Right lobe of liver (tissue), 6 donors: ENCODE measurements around the gene CCR4. TPM values are rescaled to one million over a fixed set of nuclear protein-coding genes. Genes with fewer than 3 reads are reported as not detected.

Source experiments
- ATAC-seq, 4 donors: fragments of 200-7000 bp; cut with Tn5 transposase; one replicate each; pipeline ENCODE4 v1.9.1; 2020; ENCODE audit warnings: mild to moderate bottlenecking in 4 of 4, moderate library complexity in 4 of 4
- DNase-seq, 3 donors: peaks; one replicate each; pipeline ENCODE4 v3.0.0-alpha.2; 2020
- H3K27ac ChIP-seq, 3 donors: fragments of 200-600 bp; one replicate each; pipeline ENCODE4 v1.8.0; 2022
- H3K27me3 ChIP-seq, 2 donors: fragments of 200-600 bp; one replicate each; pipeline ENCODE4 v1.8.0; 2022
- H3K36me3 ChIP-seq, 4 donors: fragments of 200-600 bp; sonication (generic) in 1 of 4; one replicate each; pipeline versions ENCODE4 v1.5.1 to v1.8.0; 2017 to 2022; ENCODE audit warnings: control low read depth in 1 of 4
- H3K4me1 ChIP-seq, 4 donors: fragments of 200-600 bp; sonication (generic) in 1 of 4; one replicate each; pipeline versions ENCODE4 v1.5.1 to v1.8.0; 2017 to 2022; ENCODE audit warnings: control low read depth in 1 of 4
- H3K4me3 ChIP-seq, 3 donors: fragments of 200-600 bp; one replicate each; pipeline ENCODE4 v1.8.0; 2022
- H3K9me3 ChIP-seq, 4 donors: fragments of 200-600 bp; sonication (generic) in 1 of 4; one replicate each; pipeline versions ENCODE4 v1.5.1 to v1.8.0; 2017 to 2022; ENCODE audit warnings: control low read depth in 1 of 4
- POLR2A ChIP-seq: fragments of 450-650 bp; IDR thresholded peaks from one replicate; pipeline ENCODE4 v1.6.1; 2017; ENCODE audit warnings: antibody characterized with exemption, mild to moderate bottlenecking
- WGBS: methylation state at CpG from one replicate; pipeline ENCODE4 v1.1.6; 2018; ENCODE audit warnings: low coverage, low lambda C conversion rate; ENCODE audit not compliant: insufficient coverage; ENCODE audit errors: missing lambda C conversion rate; 5-methylcytosine and 5-hydroxymethylcytosine counted together
- intact Hi-C, 2 donors: fragments of 100-400 bp; cut with DNase I; formaldehyde crosslinking; loops; one replicate each; pipeline versions ENCODE4 v1.11.2 to v1.14.1; 2022
- total RNA-seq, 6 experiments: library from RNA; depleted of rRNA in 2 of 6; stranded (reverse); fragments of >200 nt in 2 of 6; fragmentation: NEBNext Ultra II Directional in 3 of 6; extraction: Animal tissue kit (Norgen Biotek cat#: 25700) in 3 of 6; gene quantifications; one replicate each; pipeline versions ENCODE4 v1.1.0 to v1.2.4, GENCODE V29; 2016 to 2023
- TF ChIP-seq, protein P1 (sequence below), 4 donors: fragments of 200-600 bp in 3 of 4; fragments of 450-650 bp in 1 of 4; IDR thresholded peaks; one replicate each; pipeline versions ENCODE4 v1.5.1 to v1.8.0; 2016 to 2022; ENCODE audit warnings: antibody characterized with exemption in 4 of 4, mild to moderate bottlenecking in 2 of 4
- donor health status: DM: no; HTN: yes; CAD: no.
- donor health status: DM: no; HTN: no; CAD: no.
- donor health status: DM: no; HTN: no; CAD: no.
- donor health status: DM: no; HTN: yes; CAD: no.
- donor health status: DM: no; HTN: yes; CAD: no.

Gene CCR4
- total RNA-seq, 6 experiments from 2014 or later, result 0.06 to 0.23 (median 0.11) TPM

DNA sequence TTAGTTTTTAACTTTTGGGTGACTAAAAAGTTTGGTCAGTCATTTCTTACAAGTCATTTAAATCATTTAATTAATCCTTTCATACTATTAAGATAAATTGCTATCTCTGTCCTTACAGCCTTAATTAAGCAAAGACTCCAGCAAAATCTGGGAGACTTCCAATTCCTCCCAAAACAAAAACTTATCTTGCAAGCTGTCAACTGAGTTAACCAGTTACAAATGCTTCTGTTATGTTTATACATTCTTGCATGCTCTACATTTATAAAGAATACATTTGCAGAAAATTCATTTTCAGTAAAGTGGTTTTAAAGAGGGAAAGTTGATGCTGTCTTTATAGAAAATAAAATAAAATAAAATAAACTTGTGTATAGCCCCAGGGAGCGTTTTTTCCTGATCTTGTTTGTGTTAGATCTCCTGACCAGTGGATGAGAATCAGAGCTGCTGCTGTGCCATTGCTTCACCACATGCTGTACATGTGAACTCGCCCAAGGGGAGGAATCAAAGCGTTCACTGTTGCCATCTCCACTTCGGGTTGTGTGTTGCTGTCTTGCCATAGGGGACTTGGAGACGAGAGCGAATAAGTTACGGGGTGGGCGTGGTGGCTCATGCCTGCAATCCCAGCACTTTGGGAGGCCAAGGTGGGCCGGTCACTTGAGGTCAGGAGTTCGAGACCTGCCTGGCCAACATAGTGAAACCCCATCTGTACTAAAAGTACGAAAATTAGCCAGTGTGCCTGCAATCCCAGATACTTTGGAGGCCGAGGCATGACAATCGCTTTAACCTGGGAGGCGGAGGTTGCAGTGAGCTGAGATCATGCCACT, 5.5 kb downstream of the CCR4 start:
- Histone ChIP-seq H3K27me3 (no peaks in the 10 kb centered on the region), H3K36me3 (no peaks in the 10 kb centered on the region), H3K4me3 (no peak overlapping the region), H3K9me3 (no peaks in the 10 kb centered on the region), H3K27ac (no peak overlapping the region), H3K4me1 (no peaks in the 10 kb centered on the region)
- ATAC-seq, result no peak
- TF ChIP-seq POLR2A, result no peak
- TF ChIP-seq, protein P1, sequence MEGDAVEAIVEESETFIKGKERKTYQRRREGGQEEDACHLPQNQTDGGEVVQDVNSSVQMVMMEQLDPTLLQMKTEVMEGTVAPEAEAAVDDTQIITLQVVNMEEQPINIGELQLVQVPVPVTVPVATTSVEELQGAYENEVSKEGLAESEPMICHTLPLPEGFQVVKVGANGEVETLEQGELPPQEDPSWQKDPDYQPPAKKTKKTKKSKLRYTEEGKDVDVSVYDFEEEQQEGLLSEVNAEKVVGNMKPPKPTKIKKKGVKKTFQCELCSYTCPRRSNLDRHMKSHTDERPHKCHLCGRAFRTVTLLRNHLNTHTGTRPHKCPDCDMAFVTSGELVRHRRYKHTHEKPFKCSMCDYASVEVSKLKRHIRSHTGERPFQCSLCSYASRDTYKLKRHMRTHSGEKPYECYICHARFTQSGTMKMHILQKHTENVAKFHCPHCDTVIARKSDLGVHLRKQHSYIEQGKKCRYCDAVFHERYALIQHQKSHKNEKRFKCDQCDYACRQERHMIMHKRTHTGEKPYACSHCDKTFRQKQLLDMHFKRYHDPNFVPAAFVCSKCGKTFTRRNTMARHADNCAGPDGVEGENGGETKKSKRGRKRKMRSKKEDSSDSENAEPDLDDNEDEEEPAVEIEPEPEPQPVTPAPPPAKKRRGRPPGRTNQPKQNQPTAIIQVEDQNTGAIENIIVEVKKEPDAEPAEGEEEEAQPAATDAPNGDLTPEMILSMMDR (IDR thresholded peaks at IDR 0.05), result no peak
- WGBS, result 85% methylated on average over 6 of the region's 14 CpGs
- intact Hi-C loops, result loop anchor here (10.0 kb wide), 1 partner anchor 118 kb away; no protein-coding TSS in a partner anchor
- no peak for DNase-seq

DNA sequence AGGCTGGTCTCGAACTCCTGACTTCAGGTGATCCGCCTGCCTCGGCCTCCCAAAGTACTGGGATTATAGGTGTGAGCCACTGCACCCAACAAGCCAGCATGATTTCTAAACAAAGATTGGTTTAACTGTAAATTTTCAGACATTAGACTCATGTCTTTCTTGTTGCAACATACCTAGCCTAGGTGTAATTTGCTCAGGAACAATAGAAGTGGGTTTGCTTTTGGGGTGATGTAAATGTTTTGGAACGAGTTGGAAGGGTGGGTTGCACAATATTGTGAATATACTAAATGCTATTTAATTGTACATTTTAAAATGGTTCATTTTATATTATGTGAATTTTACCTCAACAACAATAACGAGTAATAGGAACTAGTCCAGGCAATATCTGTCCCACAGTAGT, 7.1 kb downstream of the CCR4 start:
- no peak for ATAC-seq
- Histone ChIP-seq H3K27me3 (no peaks in the 10 kb centered on the region), H3K36me3 (no peaks in the 10 kb centered on the region), H3K4me1 (no peaks in the 10 kb centered on the region), H3K4me3 (no peak overlapping the region), H3K9me3 (no peaks in the 10 kb centered on the region), H3K27ac (no peak overlapping the region)
- TF ChIP-seq POLR2A, result no peak
- TF ChIP-seq, protein P1 (IDR thresholded peaks at IDR 0.05), result no peak
- 80% methylated on average over 4 of the region's 5 CpGs for WGBS
- no peak for DNase-seq
- intact Hi-C loops, result loop anchor here (10.0 kb wide), 1 partner anchor 116 kb away; no protein-coding TSS in a partner anchor

DNA sequence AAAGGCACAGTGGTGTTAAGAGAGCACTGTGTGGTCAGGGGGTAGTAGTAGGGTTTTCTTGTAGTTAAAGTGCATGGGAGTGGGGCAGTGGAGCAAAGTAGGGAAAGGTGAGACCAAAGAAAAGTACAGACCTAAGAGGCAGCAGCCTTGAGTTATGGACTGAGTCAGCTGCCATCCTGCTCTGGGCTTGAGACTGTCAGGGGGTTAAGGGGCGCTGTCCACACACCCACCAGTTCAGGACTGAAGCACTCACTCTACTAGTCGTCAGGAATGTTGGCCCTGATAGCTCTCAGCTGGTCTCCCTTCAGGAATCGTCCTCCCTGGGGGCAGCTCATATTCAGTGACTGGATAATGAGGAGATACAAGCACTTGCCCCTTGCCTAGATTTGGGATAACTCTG, 7.9 kb downstream of the CCR4 start:
- H3K4me1 ChIP-seq, result no peaks in the 10 kb centered on the region
- no peaks in the 10 kb centered on the region for H3K27me3 ChIP-seq
- no peak overlapping the region for H3K4me3 ChIP-seq
- no peaks in the 10 kb centered on the region for H3K9me3 ChIP-seq
- ATAC-seq (no peak), DNase-seq (no peak)
- TF ChIP-seq, protein P1 (IDR thresholded peaks at IDR 0.05), result no peak
- TF ChIP-seq POLR2A, result no peak
- intact Hi-C loops, result loop anchor here (10.0 kb wide), 1 partner anchor 115 kb away; no protein-coding TSS in a partner anchor
- H3K36me3 ChIP-seq, result no peaks in the 10 kb centered on the region
- no CpG with 5 or more reads among the region's 3 CpGs for WGBS
- H3K27ac ChIP-seq, result no peak overlapping the region

DNA sequence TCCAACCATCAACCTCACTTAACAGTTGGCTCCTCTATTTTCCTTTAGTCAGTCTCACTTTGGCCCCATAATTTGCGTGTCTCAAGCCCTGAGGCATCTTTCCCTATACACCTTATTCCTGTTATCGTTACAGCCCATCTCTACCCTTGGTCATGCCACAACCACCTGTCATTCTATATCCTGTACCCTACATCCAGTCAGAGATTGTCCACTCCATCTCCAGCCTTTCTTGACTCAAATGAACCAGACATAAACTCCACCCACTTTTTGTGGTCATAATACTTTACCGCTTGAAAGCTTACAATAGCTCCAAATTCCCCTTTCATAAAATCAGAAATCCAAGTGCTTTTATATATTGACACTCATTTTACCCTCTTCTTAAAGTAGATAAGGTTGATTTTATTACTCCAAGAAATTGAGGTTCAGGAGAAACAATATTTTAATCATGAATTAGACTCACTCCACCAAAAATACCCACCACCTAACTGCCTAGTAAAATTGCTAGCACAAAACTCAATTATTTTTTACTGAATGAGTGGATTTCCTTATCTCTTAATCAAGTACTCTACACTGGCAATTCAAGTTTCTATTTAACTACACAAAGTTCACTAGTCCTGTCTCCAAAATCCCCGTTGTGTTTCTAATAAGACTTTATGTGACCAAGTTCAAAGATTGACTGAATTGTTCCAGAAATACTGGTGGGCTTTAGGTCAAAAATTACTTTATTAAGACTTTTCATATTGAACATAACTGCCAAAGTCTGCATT, 9.1 kb downstream of the CCR4 start:
- intact Hi-C loops, result no loop called here
- H3K36me3 ChIP-seq, result no peaks in the 10 kb centered on the region
- no peak for ATAC-seq
- H3K4me3 ChIP-seq, result no peak overlapping the region
- WGBS, result 64% methylated on average over 4 of the region's 4 CpGs
- H3K27me3 ChIP-seq, result no peaks in the 10 kb centered on the region
- H3K9me3 ChIP-seq, result no peaks in the 10 kb centered on the region
- no peaks in the 10 kb centered on the region for H3K4me1 ChIP-seq
- no peak overlapping the region for H3K27ac ChIP-seq
- DNase-seq, result no peak
- no peak for TF ChIP-seq POLR2A
- TF ChIP-seq, protein P1 (IDR thresholded peaks at IDR 0.05), result no peak
